Left ventricle myocardium inferior (tissue), 1 donor: Measurements from ENCODE around the gene PADI4. TPM values are rescaled to one million over a fixed set of nuclear protein-coding genes. Genes with fewer than 3 reads are reported as not detected.

Experiments
- DNase-seq: peaks from one replicate; pipeline ENCODE4 v3.0.0-alpha.2; 2020
- H3K27ac ChIP-seq: fragments of 200-600 bp; replicated peaks from 2 replicates; pipeline ENCODE4 v1.8.0; 2021
- H3K27me3 ChIP-seq: fragments of 200-600 bp; 2 replicates; pipeline ENCODE4 v1.8.0; 2021; ENCODE audit warnings: low read depth
- H3K36me3 ChIP-seq: fragments of 200-600 bp; 2 replicates; pipeline ENCODE4 v1.8.0; 2021
- H3K4me1 ChIP-seq: fragments of 200-600 bp; 2 replicates; pipeline ENCODE4 v1.8.0; 2021
- H3K4me3 ChIP-seq: fragments of 200-600 bp; 2 replicates; pipeline ENCODE4 v1.8.0; 2021; ENCODE audit warnings: mild to moderate bottlenecking, moderate library complexity
- H3K9me3 ChIP-seq: fragments of 200-600 bp; replicated peaks from 2 replicates; pipeline ENCODE4 v1.8.0; 2021
- intact Hi-C: fragments of 100-400 bp; cut with micrococcal nuclease; formaldehyde crosslinking; loops from one replicate; pipeline ENCODE4 v1.11.0; 2022
- total RNA-seq: library from RNA; stranded (reverse); fragmentation: NEBNext Ultra II Directional; extraction: Animal tissue kit (Norgen Biotek cat#: 25700); gene quantifications from one replicate; pipeline ENCODE4 v1.2.1, GENCODE V29; 2021
- TF ChIP-seq, protein P1 (sequence below): fragments of 200-600 bp; IDR thresholded peaks from 2 replicates; pipeline ENCODE4 v1.8.0; 2021; ENCODE audit warnings: antibody characterized with exemption, mild to moderate bottlenecking, borderline replicate concordance
- donor health status: DM: no; HTN: yes; CAD: no; lungs with severe emphysema.

Gene PADI4
- total RNA-seq, 1 donor from 2014 or later, result 0.22 TPM

- peaks cover 97% of the 10 kb centered on the region for H3K27me3 ChIP-seq
- no peaks in the 10 kb centered on the region for H3K9me3 ChIP-seq
- H3K4me3 ChIP-seq, result no peak overlapping the region
- H3K4me1 ChIP-seq, result no peaks in the 10 kb centered on the region
- DNase-seq, result no peak
- H3K27ac ChIP-seq, result no peak overlapping the region
- intact Hi-C loops, result no loop called here
- no peaks in the 10 kb centered on the region for H3K36me3 ChIP-seq
- TF ChIP-seq, protein P1, sequence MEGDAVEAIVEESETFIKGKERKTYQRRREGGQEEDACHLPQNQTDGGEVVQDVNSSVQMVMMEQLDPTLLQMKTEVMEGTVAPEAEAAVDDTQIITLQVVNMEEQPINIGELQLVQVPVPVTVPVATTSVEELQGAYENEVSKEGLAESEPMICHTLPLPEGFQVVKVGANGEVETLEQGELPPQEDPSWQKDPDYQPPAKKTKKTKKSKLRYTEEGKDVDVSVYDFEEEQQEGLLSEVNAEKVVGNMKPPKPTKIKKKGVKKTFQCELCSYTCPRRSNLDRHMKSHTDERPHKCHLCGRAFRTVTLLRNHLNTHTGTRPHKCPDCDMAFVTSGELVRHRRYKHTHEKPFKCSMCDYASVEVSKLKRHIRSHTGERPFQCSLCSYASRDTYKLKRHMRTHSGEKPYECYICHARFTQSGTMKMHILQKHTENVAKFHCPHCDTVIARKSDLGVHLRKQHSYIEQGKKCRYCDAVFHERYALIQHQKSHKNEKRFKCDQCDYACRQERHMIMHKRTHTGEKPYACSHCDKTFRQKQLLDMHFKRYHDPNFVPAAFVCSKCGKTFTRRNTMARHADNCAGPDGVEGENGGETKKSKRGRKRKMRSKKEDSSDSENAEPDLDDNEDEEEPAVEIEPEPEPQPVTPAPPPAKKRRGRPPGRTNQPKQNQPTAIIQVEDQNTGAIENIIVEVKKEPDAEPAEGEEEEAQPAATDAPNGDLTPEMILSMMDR, result no peak
These were observed 25.2 kb upstream of the PADI4 start for GRCh38 chr1:17282836-17283235.

DNA sequence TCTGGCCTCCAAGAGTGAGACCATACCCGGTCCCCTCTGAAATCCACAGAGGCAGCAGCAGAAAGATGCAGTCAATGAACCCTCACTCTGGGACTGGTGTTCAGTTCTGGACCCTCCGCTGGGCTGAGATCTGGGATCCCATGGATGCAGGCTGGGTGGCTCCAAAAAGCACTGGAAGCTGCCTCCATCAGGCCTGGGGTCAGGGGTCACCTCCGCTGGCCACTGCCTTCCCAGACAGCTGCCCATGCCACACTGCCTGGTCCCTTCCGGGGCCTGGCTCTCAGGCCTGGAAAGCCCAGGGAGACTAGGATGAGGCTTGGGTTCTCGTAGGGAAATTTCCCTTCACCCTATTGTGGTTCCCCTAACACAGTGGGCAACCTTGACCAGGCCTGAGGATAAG, 21.4 kb upstream of the PADI4 start:
- peaks cover 95% of the 10 kb centered on the region for H3K27me3 ChIP-seq

GRCh38 chr1:17287130-17287776, 20.7 kb upstream of the PADI4 start:
- Histone ChIP-seq H3K4me1 (no peaks in the 10 kb centered on the region), H3K27ac (no peak overlapping the region), H3K27me3 (peaks cover 98% of the 10 kb centered on the region), H3K36me3 (no peaks in the 10 kb centered on the region), H3K4me3 (no peak overlapping the region), H3K9me3 (no peaks in the 10 kb centered on the region)
- intact Hi-C loops, result no loop called here
- no peak for DNase-seq
- TF ChIP-seq, protein P1, result no peak

More for the DNA sequence above, 21.4 kb upstream of the PADI4 start:
- no peaks in the 10 kb centered on the region for H3K4me1 ChIP-seq
- no peaks in the 10 kb centered on the region for H3K9me3 ChIP-seq
- no peak for DNase-seq
- no peaks in the 10 kb centered on the region for H3K36me3 ChIP-seq
- H3K27ac ChIP-seq, result no peak overlapping the region
- H3K4me3 ChIP-seq, result no peak overlapping the region
- TF ChIP-seq, protein P1, result no peak
- intact Hi-C loops, result no loop called here

DNA sequence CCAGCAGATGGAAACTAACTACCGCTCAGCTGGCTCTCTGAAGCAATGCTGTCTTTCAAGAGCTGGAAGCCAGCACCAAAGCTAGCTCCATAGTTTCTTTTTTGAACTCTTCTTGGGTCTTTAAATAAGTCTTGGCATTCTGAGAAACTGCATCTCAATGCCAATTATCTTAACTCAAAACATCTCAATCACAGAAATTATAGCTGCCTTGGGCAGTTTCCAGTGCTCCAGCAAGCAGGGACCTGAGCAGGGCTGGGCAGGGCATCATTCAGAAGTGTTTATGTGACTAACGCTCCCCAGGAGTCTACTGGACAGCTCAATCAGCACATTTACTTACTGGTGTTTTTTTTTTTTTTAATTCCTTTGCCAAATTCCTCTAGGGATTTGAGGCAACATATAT, 18.3 kb upstream of the PADI4 start:
- no peaks in the 10 kb centered on the region for H3K4me1 ChIP-seq
- H3K36me3 ChIP-seq, result no peaks in the 10 kb centered on the region
- no peak for DNase-seq
- intact Hi-C loops, result no loop called here
- TF ChIP-seq, protein P1, result no peak
- H3K27ac ChIP-seq, result no peak overlapping the region
- peaks cover 94% of the 10 kb centered on the region for H3K27me3 ChIP-seq
- H3K4me3 ChIP-seq, result no peak overlapping the region
- H3K9me3 ChIP-seq, result no peaks in the 10 kb centered on the region

- Histone ChIP-seq H3K4me1 (no peaks in the 10 kb centered on the region), H3K4me3 (no peak overlapping the region), H3K9me3 (no peaks in the 10 kb centered on the region), H3K36me3 (no peaks in the 10 kb centered on the region), H3K27me3 (peaks cover 90% of the 10 kb centered on the region), H3K27ac (no peak overlapping the region)
- TF ChIP-seq, protein P1, result no peak
- DNase-seq, result no peak
- intact Hi-C loops, result no loop called here
These were observed 17.4 kb upstream of the PADI4 start for GRCh38 chr1:17290553-17290952.
